Parathyroid adenoma (tissue), 2 donors: ENCODE measurements around the gene PNLDC1.

Experiments
- H2AFZ ChIP-seq: fragments of 300-600 bp; sonication (generic); one replicate; pipeline ENCODE4 v1.7.0; 2017; ENCODE audit warnings: antibody characterized with exemption, mild to moderate bottlenecking
- H3K27ac ChIP-seq: fragments of 300-600 bp; sonication (generic); one replicate; pipeline ENCODE4 v1.7.0; 2017
- H3K27me3 ChIP-seq: fragments of 300-600 bp; sonication (generic); one replicate; pipeline ENCODE4 v1.7.0; 2017; ENCODE audit warnings: low read length; ENCODE audit not compliant: control insufficient read depth, insufficient read depth
- H3K36me3 ChIP-seq: fragments of 300-600 bp; sonication (generic); one replicate; pipeline ENCODE4 v1.7.0; 2017; ENCODE audit warnings: low read length; ENCODE audit not compliant: control insufficient read depth, insufficient read depth
- H3K4me1 ChIP-seq: fragments of 300-600 bp; sonication (generic); one replicate; pipeline ENCODE4 v1.7.0; 2017; ENCODE audit warnings: control low read depth
- H3K4me2 ChIP-seq: fragments of 300-600 bp; sonication (generic); one replicate; pipeline ENCODE4 v1.7.0; 2017; ENCODE audit warnings: low read length
- H3K4me3 ChIP-seq: fragments of 300-600 bp; sonication (generic); one replicate; pipeline ENCODE4 v1.7.0; 2017; ENCODE audit warnings: low read depth, low read length
- H3K79me2 ChIP-seq: fragments of 300-600 bp; sonication (generic); one replicate; pipeline ENCODE4 v1.7.0; 2017; ENCODE audit warnings: control low read depth
- H3K9ac ChIP-seq: fragments of 300-600 bp; sonication (generic); one replicate; pipeline ENCODE4 v1.7.0; 2017; ENCODE audit warnings: mild to moderate bottlenecking
- H3K9me3 ChIP-seq: fragments of 300-600 bp; sonication (generic); one replicate; pipeline ENCODE4 v1.7.0; 2017; ENCODE audit warnings: low read length; ENCODE audit not compliant: control insufficient read depth
- TF ChIP-seq, protein P1 (sequence below): fragments of 300-600 bp; sonication (generic); IDR thresholded peaks from one replicate; pipeline ENCODE4 v1.7.0; 2017; ENCODE audit warnings: antibody characterized with exemption, mild to moderate bottlenecking
- donor health status: primary hyperparathyroidism.

PNLDC1 gene

DNA sequence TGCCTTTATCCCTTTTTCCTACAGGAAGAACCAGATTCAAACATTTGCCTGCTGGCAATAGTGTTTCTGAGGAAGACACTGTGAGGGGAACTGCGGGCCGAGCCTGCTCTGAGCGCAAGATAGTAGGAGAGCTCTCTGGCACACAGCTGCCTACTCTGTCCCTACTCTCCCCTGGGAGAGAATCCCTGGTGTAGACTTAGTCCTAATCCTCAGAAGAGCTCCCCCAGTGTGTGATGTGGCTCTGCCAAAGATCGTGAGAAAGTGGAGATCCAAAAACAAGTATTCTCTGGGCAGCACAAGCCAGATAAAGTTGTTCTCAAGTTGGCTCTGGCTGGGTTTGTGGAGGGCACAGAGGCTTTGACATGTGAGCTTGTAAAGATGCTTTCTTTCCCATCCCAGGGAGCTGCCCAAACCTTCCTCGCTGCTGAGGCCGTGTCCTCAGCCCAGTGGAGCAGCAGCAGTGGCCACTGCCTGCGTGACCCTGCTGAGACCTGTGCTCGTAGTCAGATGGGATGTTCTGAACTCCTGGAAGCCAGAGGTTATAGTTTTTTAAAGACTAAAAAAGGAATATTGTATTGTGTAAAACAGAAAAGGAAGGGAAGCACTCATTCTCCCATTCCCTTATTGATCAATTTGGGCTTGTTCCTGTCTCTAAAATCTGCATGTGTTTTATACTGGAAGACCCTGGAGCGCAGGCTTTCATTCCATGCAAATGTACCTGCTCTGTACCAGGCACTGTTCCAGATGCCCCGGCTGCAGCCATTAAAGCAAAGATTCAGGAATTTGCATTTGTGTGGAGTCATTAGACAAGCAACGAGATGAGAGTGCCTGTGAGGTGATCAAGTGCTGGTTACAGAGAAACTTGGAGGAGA lies 30.7 kb downstream of the PNLDC1 start:
- H3K27ac ChIP-seq = no peak overlapping the region
- no peaks in the 10 kb centered on the region for H3K4me1 ChIP-seq
- H3K36me3 ChIP-seq = no peaks in the 10 kb centered on the region

DNA sequence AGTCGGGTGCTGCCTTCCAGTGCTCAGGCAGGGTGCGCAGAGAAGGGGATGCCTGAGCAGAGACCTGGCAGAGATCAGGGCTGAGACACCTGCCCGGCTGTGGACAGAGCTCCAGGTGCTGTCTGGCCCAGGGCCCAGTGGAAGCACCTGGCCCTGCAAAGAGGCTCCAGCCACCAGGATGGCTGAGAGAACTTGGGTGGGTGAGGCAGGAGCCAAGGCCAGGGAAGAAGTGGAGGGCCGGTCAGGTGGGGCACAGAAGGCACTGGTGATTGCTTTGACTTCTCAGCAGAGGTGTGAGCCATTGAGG lies 31.2 kb downstream of the PNLDC1 start:
- Histone ChIP-seq H3K36me3 (no peaks in the 10 kb centered on the region), H3K79me2 (no peaks in the 10 kb centered on the region), H3K27ac (no peak overlapping the region), H2AFZ (no peak overlapping the region), H3K27me3 (no peaks in the 10 kb centered on the region), H3K4me1 (no peaks in the 10 kb centered on the region), H3K4me3 (no peak overlapping the region), H3K4me2 (no peak overlapping the region), H3K9ac (no peak overlapping the region), H3K9me3 (no peaks in the 10 kb centered on the region)
- TF ChIP-seq, protein P1, sequence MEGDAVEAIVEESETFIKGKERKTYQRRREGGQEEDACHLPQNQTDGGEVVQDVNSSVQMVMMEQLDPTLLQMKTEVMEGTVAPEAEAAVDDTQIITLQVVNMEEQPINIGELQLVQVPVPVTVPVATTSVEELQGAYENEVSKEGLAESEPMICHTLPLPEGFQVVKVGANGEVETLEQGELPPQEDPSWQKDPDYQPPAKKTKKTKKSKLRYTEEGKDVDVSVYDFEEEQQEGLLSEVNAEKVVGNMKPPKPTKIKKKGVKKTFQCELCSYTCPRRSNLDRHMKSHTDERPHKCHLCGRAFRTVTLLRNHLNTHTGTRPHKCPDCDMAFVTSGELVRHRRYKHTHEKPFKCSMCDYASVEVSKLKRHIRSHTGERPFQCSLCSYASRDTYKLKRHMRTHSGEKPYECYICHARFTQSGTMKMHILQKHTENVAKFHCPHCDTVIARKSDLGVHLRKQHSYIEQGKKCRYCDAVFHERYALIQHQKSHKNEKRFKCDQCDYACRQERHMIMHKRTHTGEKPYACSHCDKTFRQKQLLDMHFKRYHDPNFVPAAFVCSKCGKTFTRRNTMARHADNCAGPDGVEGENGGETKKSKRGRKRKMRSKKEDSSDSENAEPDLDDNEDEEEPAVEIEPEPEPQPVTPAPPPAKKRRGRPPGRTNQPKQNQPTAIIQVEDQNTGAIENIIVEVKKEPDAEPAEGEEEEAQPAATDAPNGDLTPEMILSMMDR = no peak

More for the DNA sequence above, 30.7 kb downstream of the PNLDC1 start:
- Histone ChIP-seq H3K27me3 (no peaks in the 10 kb centered on the region), H3K4me2 (no peak overlapping the region), H3K79me2 (no peaks in the 10 kb centered on the region), H3K9ac (no peak overlapping the region), H3K4me3 (no peak overlapping the region), H3K9me3 (no peaks in the 10 kb centered on the region), H2AFZ (no peak overlapping the region)
- TF ChIP-seq, protein P1 = no peak

- no peak overlapping the region for H3K4me3 ChIP-seq
- H3K36me3 ChIP-seq = no peaks in the 10 kb centered on the region
- TF ChIP-seq, protein P1 = no peak
- no peak overlapping the region for H3K27ac ChIP-seq
- no peak overlapping the region for H3K4me2 ChIP-seq
- no peak overlapping the region for H3K9ac ChIP-seq
- no peaks in the 10 kb centered on the region for H3K4me1 ChIP-seq
- H3K79me2 ChIP-seq = no peaks in the 10 kb centered on the region
- H3K27me3 ChIP-seq = no peaks in the 10 kb centered on the region
- no peaks in the 10 kb centered on the region for H3K9me3 ChIP-seq
- H2AFZ ChIP-seq = no peak overlapping the region
These were observed 32.9 kb downstream of the PNLDC1 start for GRCh38 chr6:159832946-159833345.

DNA sequence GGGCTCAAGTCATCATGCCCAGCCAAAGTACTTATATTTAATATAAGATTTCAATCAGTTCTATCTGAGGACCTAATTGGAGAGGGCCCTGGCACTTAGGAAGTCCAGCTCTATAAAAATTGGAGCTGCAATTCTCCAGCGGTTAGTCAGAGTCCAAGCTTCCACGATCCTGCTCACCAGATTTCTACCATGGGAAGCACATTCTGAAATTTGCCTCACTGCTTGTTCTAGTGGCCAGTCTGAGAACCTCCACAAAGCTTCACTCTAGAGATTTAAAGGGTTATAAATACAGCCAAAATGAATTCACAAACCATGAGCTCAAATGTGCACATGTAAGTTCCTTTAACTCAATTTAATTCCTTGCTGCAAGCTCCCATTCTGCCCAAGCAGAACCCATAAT lies 33.5 kb downstream of the PNLDC1 start:
- no peak overlapping the region for H2AFZ ChIP-seq
- H3K36me3 ChIP-seq = no peaks in the 10 kb centered on the region
- no peak overlapping the region for H3K27ac ChIP-seq
- no peaks in the 10 kb centered on the region for H3K79me2 ChIP-seq
- H3K27me3 ChIP-seq = no peaks in the 10 kb centered on the region
- TF ChIP-seq, protein P1 = no peak
- no peaks in the 10 kb centered on the region for H3K4me1 ChIP-seq
- no peak overlapping the region for H3K9ac ChIP-seq
- H3K4me2 ChIP-seq = no peak overlapping the region
- no peak overlapping the region for H3K4me3 ChIP-seq
- no peaks in the 10 kb centered on the region for H3K9me3 ChIP-seq

DNA sequence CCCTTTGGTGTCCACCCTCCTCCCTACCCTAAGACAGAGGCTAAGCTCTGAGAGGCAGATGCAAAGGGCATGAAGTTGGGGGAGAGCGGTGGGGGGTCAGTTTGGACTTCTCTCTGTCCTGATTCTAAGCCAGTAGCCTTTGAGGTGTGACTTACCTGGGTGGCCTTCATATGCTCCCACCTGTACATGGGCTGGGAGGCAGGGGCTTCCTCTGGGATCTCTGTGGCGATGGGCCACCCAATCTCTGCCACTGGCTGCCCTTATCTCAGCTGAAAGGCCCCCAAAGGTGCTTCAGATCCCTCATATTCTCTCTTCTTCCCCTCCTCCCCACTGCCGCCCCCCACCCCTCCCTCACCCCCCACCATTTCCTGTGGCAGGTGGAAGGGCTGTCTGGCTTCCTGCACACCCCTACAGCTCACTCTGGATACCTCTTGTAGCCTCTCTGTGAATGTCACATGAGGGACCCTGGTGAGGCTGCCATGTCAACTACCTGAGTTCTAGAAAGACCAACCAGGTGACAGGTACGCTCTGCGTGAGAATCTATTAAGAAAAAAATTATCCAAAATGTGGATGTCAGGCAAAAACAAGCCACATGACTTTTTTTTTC lies 34.0 kb downstream of the PNLDC1 start:
- Histone ChIP-seq H3K27me3 (no peaks in the 10 kb centered on the region), H3K4me3 (no peak overlapping the region), H3K9ac (no peak overlapping the region), H3K27ac (no peak overlapping the region), H2AFZ (no peak overlapping the region), H3K4me2 (no peak overlapping the region), H3K79me2 (no peaks in the 10 kb centered on the region), H3K4me1 (no peaks in the 10 kb centered on the region), H3K36me3 (no peaks in the 10 kb centered on the region), H3K9me3 (no peaks in the 10 kb centered on the region)
- TF ChIP-seq, protein P1 = no peak
